Measurements from ENCODE around the gene CDSN.

CDSN gene

DNA sequence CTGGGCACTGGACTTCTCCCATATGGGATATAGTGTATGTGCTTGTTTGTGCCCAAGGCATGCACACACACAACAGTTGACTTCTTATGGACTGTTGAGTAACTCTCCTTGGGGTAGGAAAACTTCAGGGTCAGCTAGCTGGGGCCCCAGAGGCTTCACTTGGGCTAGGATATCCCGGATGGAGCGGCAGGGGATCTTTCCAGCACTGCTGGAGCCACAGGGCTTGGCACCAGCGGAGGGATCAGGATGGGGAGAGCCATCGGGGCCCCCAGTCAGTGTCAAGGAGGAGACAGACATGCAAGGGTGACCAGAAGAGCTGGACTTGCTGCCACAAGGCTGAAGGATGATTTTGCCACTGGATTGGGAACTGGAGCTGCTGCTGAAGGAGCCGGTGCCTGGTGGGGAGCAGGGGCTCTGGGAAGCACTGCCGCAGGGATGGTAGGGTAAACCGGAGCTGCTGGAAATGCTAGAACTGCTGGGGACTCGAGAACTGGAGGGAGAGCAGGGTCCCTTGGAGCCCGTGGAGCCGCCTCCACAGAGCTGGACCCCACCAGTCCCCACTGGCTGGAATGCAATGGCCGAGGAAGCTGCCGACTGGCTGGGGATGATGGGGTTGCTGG is 4.2 kb downstream of the CDSN start:
- no peak for DNase-seq (ENCODE audit: low read depth)

- DNase-seq (ENCODE audit: low read depth), result peak; percentile 24
Observed at GRCh38 chr6:31114970-31115849, 5.0 kb downstream of the CDSN start.

DNA sequence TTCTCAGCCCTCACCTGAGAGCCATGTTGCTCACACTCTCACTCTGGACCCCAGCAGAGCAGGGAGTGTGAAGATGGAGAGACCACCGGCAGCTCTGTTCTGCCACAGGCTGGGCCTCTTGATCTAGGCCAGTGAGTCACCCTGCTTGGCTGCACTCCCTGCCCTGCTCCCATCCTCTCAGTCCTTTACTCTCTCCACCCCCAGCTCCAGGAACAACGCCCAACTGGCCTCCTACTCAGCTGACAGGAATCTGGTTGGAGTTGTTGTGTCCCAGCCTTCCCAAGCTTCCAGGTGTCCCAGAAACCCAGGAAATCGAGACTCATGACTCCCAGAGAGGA is 5.7 kb downstream of the CDSN start, which contains the start of gene PSORS1C1:
TSS of gene PSORS1C1 (plus strand) at position 260 of the 338 bp plus-strand sequence. CDS start 14,833 bp downstream, outside the sequence.
- peak; percentile 87 for DNase-seq (ENCODE audit: low read depth)

DNA sequence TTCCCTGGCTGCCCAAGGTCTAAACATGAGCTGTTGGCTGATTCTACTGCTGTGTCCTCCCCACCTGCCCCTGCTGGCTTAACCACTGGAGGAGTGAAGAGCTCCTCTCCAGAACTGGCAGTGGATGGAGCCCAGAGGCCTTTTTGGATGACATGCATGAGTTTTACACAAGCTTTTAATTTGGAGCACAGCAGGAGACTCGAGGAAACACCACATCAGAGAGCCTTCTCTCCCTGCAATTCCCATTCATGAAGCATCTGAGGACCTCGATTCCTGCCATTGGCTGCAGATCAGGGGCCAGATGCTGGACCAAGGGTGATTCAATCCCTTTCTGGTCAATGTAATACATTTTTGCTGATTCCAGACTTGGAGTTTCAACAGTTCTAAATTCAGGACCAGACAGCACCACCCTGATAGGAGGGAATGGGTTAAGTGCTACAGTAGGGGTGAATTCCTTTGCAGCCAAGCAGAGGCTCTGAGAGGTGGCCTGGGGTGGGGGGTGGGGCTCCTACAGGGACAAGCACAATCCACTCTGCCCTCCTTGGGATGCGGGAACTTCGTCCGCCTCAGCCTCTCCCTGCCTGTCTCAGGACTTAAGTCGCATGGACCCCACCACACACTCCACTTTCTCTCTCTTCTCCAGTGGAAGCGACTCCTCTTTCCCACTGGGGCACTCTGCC is 6.2 kb downstream of the CDSN start:
- peak; percentile 89 for DNase-seq (ENCODE audit: low read depth)

DNA sequence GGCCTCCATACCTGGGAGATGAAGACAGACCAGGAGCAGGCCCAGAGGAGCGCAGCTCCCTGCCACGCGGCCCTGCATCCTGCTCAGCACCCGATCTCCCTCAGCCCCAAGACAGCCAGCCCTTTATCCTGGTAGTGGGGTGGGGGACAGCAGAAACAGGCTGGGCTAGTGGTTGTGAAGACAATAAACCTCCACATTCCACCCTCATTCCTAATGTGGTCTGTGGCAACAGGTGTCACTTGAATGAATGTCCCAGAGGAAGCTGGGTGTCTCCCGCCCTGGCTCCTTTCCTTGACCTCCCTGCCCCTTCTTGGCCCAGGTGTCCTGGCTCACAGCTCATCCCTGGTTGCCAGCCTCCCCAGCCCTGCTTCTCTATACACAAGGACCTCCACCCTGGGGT is 7.8 kb downstream of the CDSN start, which contains the start of gene C6orf15:
TSS of gene C6orf15 (minus strand) at position 98 of the 400 bp plus-strand sequence. CDS start at position 78, 20 bp downstream.
- no peak for DNase-seq (ENCODE audit: low read depth)

DNA sequence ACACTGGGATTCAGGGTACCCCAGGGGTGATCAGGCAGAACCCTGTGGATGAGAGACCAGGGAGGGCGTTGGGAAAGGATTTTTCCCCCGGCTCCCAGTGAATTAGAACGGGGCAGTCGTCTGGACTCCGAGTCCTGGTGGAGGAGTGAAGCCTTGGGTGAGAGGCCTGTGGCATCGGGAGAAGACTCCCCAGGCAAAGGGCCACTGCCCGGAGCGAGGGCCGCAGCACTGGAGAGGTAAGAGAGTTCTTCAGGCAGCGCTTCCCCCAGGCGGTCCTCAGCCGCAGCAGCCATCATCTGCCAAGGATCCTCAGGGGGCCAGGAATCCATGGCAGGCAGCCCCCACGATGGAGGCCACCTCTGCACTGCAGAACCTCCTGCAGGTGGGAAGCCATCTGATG is 8.5 kb downstream of the CDSN start:
- DNase-seq (ENCODE audit: low read depth), result no peak

- DNase-seq (ENCODE audit: low read depth), result no peak
Observed at GRCh38 chr6:31110825-31111582, 9.2 kb downstream of the CDSN start.

- DNase-seq (ENCODE audit: low read depth), result no peak
Observed at GRCh38 chr6:31107052-31107451, 13.2 kb downstream of the CDSN start.

GRCh38 chr6:31103136-31103535 is 17.1 kb downstream of the CDSN start:
- DNase-seq (ENCODE audit: low read depth), result no peak

DNA sequence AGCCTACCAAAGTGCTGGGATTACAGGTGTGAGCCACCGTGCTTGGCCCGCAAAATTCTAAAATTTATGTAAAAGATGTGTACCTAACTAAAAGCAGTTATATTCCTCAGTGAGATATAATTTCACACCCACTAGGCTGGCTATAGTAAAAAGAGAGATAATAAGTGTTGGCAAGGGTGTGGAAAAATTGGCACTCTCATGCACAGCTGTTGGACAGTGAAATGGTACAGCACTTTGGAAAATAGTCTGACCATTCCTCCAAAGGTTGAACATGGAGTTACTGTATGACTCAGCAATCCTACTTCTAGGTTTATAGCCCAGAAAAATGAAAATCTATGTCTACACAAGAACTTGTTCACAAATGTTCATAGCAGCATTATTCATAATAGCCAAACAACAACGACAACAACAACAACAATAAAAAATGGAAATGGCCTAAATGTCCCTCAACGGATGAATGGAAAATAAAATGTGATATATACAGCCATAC is 21.8 kb downstream of the CDSN start:
- no peak for DNase-seq (ENCODE audit: low read depth)

- no peak for DNase-seq (ENCODE audit: low read depth)
Observed at GRCh38 chr6:31096656-31097055, 23.6 kb downstream of the CDSN start.

DNA sequence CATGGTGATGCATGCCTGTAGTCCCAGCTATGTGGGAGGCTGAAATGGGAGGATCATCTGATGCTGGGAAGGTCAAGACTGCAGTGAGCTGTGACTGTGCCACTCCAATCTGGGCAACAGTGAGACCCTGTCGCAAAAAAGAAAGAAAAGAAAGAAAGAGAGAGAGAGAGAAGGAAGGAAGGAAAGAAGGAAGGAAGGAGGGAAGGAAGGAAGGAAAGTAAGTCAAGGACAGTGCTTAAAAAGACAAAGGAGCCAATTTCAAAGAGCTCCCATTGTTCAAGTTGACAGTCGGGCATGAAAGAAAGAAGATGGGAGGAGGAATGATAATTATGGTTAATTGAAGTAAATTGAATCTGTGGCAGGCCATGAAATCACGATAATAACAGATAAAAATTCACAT is 24.0 kb downstream of the CDSN start:
- DNase-seq (ENCODE audit: low read depth), result no peak

GRCh38 chr6:31094389-31094881 is 25.8 kb downstream of the CDSN start:
- no peak for DNase-seq (ENCODE audit: low read depth)

DNA sequence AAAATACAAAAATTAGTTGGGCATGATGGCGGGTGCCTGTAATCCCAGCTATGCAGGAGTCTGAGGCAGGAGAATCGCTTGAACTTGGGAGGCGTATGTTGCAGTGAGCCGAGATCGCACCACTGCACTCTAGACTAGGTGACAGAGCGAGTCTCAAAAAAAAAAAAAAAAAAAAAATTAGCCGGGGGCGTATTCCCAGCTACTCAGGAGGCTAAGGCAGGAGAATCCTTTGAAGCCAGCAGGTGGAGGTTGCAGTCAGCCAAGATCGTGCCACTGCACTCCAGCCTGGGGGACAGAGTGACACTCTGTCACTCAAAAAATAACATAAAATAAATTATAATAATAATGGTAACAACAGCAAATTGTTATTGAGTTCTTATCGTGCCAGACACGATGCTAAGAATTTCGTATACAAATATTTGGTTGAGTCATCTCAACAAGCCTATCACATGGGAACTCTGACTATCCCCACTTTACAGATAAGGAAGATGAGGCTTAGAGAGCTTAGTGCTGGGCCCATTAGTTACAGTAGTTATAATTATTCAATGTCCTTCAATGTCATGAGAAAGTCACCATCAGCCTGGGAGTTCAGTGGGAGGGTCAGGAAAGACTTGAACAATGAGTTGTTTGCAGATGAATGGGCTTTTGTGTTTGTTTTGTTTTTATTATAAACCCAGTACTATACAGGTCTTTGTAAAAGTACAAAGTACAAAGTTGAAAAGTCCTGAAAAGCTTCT is 27.3 kb downstream of the CDSN start:
- no peak for DNase-seq (ENCODE audit: low read depth)

DNA sequence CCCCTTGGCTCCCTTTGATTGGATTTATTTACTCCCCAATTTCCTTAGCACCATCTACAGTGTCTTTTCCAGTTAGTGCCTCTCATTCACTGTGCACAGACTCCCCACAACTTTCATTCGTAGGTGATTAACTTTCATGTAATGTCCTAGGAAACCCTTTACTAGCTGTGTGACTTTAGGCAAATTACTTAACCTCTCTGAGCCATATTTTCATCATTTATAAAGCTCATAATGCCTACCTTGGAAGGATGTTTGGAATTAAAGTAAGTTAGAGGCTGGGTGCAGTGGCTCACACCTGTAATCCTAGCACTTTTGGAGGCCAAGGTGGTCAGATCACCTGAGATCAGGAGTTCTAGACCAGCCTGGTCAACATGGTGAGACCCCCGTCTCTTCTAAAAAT is 28.0 kb downstream of the CDSN start:
- no peak for DNase-seq (ENCODE audit: low read depth)

DNA sequence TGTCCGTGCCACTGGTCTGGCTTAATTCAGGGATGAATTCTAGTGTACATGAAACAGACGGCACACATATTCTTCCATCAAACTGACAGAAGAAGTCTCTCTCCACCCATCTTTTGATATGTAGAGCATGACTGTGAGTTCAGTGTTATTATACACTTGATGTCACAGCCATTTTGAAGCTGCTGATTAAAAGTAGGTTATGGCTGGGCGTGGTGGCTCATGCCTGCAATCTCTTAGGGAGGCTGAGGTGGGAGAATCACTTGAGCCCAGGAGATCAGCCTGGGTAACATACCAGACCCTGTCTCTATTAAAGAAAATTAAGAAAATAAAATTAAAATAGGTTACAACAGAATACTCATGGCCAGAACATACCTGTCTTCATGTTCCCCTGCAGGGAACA is 28.6 kb downstream of the CDSN start:
- DNase-seq (ENCODE audit: low read depth), result no peak

DNA sequence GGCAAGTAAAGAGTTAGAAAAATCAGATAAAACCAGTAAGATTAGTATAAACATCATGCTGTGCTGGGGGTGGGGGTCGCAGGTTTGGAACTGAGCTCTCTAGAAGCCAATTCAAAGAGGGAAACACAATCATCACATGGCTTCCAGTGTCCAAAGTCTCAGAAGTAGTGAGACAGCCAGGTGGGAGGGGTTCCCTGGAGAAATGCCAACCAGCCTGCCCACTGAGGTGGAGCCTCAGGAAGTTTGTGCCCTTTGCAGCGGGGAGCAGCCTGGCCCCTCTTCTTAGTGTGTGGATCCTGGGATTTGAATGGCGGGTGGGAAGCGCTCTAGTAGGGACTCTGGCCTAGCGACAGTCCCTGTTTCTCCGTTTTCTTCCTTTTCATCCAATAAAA is 29.3 kb downstream of the CDSN start:
- no peak for DNase-seq (ENCODE audit: low read depth)

DNA sequence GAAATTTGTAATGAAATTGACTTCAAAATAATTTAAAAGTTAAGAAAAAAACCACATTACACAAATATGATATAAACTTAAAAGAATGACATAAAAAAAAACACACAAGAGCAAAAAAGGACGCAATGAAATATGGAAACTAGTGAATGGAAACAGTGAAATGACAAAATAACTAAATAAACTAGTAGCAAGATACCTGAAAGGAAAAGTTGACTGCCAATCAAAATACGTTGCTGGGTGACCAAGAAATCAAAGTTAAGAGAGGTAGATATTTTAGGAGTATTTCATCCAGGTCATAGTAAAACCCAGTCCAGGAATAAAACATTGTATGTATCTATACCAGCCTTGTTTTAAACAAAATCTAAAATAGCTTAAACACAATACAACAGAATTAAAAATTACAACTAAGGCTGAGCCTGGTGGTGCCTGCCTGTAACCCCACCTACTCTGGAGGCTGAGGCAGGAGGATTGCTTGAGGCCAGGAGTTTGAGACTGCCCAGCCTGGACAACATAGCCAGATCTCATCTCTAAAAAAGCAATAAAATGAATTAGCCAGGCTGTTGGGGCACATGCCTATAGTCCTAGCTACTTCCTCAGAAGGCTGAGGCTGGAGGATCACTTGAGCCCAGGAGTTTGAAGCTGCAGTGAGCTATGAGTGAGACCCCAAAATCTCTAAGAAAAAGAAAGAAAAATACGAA is 29.8 kb downstream of the CDSN start:
- no peak for DNase-seq (ENCODE audit: low read depth)

DNA sequence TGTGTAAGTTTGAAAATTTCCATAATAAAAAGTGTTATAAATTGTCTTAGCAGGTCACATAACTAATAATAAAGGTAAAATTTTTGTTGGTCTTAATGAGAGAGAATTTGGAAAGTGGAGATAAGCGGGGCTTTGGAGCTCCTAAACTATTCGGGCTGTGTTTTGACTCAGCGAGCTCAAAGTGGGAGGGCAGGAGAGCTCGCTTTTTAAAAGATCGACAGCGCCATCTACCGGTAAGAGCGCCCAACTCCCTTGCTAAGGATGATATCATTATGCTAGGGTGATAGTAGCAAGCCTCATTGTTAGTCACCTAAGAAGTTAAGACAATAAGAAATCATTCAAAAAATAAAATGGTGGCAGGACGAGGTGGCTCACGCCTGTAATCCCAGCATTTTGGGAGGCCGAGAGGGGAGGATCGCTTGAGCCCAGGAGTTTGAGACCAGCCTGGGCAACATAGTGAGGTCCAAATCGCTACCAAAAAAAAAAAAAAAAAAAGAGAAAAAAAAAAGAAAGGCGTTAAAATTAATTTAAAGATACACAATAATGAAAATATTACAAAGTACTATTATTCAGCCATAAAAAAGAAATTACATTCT is 32.7 kb downstream of the CDSN start:
- peak; percentile 66 for DNase-seq (ENCODE audit: low read depth)
